ENCODE data around the gene PRAME.

DNA sequence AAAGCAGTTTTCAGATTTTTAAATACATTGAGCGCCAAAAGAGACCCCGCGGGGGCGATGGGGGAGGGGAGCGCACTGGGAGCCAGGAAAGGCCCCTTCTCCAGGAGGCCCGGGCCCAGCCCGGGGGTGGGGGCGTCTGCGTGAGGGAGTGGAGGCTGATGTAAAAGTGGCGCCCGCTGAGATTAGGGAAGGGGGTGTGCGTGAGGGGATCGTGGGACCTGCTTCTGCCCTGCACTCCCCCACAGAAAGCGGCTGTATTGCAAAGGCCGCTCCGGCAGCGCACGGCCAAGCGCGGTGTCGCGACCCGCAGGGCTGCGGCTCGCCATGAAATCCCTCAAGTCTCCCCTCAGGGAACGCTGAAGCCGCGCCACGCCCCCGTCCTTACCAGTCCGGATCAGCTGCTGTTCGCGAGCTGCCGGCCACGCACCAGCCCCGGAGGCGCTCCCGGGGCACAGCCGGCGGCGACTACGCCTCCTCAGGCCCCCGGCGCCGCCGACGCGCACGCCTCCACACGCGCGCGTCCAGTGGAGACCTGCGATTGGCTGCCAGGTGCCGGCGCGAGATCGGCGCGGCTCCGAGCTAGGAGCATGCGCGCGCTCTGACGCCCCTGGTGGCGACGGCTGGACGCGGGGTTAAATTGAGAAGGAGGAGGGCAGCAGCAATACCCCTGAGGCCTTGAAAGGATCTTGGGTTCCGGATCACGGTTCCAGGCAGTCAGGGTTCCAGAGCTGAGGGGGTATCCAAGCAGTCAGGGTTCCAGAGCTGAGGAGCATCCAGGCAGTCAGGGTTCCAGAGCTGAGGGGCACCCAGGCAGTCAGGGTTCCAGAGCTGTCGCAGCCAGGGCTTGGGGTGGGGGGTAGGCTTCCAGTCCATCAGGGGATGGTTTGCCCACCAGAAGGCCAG lies 50.5 kb downstream of the PRAME start, which contains the start of gene ZNF280B:
- TF ChIP-seq, protein P1, sequence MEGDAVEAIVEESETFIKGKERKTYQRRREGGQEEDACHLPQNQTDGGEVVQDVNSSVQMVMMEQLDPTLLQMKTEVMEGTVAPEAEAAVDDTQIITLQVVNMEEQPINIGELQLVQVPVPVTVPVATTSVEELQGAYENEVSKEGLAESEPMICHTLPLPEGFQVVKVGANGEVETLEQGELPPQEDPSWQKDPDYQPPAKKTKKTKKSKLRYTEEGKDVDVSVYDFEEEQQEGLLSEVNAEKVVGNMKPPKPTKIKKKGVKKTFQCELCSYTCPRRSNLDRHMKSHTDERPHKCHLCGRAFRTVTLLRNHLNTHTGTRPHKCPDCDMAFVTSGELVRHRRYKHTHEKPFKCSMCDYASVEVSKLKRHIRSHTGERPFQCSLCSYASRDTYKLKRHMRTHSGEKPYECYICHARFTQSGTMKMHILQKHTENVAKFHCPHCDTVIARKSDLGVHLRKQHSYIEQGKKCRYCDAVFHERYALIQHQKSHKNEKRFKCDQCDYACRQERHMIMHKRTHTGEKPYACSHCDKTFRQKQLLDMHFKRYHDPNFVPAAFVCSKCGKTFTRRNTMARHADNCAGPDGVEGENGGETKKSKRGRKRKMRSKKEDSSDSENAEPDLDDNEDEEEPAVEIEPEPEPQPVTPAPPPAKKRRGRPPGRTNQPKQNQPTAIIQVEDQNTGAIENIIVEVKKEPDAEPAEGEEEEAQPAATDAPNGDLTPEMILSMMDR (IDR thresholded peaks at IDR 0.05; ENCODE audit: low read length) = peak; percentile 84
- TF ChIP-seq EZH2 (optimal IDR thresholded peaks at IDR 0.05; ENCODE audit: low read depth, low read length) = no peak
